Fibroblast of the aortic adventitia (primary cell): Measurements from ENCODE around the gene FDXR. TPM values are rescaled to one million over a fixed set of nuclear protein-coding genes. Genes with fewer than 3 reads are reported as not detected.

Experiments used
- DNase-seq: peaks from one replicate; pipeline ENCODE4 v3.0.0-alpha.2; 2010; ENCODE audit warnings: low read depth
- H3K4me3 ChIP-seq: 2 replicates; pipeline ENCODE4 v1.5.1; 2011; ENCODE audit warnings: low read depth, mild to moderate bottlenecking, control low read depth, low read length, moderate library complexity
- total RNA-seq: library from RNA; depleted of rRNA; stranded (reverse); fragments of >200 nt; gene quantifications from 2 replicates; pipeline ENCODE4 v1.2.3, GENCODE V29; 2012; ENCODE audit warnings: low replicate concordance
- TF ChIP-seq, protein P1 (sequence below): IDR thresholded peaks from 2 replicates; pipeline ENCODE4 v1.5.1; 2011; ENCODE audit warnings: mild to moderate bottlenecking, low read length, control low read depth, inconsistent platforms; ENCODE audit not compliant: insufficient read depth

The FDXR gene
- total RNA-seq, 1 donor: 14.7 TPM

DNA sequence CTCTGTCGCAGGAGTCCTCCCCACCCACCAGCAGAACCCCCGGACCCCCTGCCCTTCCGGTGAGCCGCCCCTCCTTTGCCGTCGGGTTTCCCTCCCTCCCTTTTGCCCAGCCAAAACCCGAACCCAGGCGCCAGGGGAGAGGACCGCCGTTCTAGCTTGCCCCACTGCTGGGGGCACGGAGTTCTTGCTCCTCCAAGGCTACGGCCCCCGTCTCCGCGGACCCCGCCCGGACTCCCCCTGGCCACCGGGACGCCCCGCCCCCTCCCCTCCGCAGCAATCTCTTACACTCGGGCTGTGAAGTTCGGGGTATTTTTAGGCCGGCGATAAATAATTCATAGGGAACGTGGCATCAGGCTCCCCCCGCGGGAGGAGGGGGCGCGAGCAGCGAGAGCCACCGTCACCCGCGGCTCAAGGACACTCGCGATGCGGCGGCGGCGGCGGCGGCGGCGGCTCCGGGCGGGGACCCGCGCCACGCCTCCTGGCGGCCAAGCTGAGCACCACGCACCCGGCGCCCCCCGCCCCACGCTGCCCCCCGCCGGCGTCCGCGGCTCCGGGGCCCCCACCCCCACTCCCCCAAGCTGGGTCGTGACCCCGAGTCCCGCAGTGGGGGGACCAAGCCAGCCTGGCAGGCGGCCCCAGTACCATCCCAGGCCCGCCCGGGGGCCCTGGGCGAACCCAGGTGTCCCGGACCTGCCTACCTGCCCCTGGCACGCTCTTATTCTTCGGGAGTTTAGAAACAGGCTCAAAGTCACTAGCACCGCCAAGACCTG, 13.2 kb downstream of the FDXR start, which contains the start of gene GRIN2C:
Gene GRIN2C (minus strand): TSS at position 427 of the 770 bp plus-strand sequence. CDS start 4,793 bp downstream, outside the sequence.
- H3K4me3 ChIP-seq: no peak within 1 kb of the TSS
- TF ChIP-seq, protein P1, sequence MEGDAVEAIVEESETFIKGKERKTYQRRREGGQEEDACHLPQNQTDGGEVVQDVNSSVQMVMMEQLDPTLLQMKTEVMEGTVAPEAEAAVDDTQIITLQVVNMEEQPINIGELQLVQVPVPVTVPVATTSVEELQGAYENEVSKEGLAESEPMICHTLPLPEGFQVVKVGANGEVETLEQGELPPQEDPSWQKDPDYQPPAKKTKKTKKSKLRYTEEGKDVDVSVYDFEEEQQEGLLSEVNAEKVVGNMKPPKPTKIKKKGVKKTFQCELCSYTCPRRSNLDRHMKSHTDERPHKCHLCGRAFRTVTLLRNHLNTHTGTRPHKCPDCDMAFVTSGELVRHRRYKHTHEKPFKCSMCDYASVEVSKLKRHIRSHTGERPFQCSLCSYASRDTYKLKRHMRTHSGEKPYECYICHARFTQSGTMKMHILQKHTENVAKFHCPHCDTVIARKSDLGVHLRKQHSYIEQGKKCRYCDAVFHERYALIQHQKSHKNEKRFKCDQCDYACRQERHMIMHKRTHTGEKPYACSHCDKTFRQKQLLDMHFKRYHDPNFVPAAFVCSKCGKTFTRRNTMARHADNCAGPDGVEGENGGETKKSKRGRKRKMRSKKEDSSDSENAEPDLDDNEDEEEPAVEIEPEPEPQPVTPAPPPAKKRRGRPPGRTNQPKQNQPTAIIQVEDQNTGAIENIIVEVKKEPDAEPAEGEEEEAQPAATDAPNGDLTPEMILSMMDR: no peak
- no peak for DNase-seq

DNA sequence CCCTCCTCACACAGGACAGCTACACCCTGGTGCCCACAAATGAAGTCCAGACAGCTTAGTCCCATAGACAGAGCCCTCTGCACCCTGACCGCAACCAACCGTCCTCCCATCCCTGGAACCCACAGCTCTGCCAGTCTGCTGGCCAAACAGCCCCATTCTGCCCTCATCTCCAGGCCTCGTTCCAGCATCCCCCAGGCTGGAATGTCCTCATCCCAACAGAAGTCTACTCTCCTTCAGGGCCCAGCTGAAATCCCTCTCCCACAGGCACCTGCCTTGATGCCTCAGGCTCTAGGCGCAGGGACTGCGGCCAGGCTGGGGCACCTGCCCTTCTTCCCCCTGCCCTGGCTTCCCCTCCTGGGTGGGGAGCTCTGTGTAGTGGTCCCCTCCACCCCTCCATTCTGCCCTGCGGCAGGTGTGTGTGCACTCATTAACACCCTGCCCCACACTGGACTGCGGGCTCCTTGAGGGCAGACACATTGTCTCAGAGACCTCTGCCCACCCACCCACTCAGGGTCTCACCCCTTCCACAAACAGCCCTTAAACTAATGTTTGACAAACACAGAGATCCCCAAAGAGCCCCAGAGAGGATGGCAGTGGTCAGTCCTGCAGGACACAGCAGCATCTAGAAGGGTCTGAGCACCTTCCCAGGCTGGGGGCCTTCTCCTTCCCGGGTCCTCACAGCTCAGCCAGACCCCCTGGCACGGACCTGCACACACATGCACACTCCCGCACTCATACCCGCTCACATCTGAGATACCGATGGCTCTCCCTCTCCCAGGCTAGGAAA, 13.9 kb downstream of the FDXR start:
- no peak overlapping the region for H3K4me3 ChIP-seq
- DNase-seq: no peak
- TF ChIP-seq, protein P1: no peak

DNA sequence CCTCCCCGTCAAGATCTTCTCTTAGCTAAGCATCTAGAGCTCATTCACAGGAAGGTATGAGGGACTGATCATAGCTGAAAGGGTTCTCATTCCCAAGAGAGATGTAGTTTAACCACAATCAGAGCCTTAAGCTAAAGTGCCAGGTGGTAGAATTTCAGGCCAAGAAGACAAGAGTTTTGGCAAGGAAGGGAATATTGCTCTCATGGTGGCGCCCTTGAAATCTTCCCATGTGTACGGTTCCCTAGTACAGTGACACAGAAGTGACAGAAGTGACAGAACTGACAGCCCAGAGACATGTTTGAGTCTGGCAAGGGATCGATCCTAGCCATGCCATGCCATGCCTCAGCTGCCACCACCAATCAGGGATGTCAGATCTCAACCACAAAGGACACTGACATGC, 15.6 kb downstream of the FDXR start:
- no peak overlapping the region for H3K4me3 ChIP-seq
- TF ChIP-seq, protein P1: no peak
- DNase-seq: no peak

DNA sequence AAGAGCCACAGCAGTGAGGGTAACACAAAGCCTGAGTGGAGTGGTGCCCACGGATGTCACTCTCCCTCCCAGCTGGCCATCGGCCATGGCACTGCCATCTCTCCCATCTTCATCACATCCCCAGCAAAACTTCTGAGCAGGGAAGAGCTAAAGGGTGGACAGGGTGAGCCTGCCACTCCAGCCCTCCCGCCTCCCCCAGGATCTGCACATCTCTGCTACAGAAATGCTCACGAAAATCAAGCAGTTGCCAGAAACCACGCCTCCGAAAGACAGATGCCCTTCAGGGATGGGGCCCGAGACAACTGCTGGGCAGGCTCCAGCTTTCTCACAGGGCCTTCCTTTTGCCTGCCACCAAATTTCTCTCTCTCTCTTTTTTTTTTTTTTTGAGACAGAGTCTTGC, 16.7 kb downstream of the FDXR start:
- no peak for DNase-seq
- TF ChIP-seq, protein P1: no peak
- no peak overlapping the region for H3K4me3 ChIP-seq

DNA sequence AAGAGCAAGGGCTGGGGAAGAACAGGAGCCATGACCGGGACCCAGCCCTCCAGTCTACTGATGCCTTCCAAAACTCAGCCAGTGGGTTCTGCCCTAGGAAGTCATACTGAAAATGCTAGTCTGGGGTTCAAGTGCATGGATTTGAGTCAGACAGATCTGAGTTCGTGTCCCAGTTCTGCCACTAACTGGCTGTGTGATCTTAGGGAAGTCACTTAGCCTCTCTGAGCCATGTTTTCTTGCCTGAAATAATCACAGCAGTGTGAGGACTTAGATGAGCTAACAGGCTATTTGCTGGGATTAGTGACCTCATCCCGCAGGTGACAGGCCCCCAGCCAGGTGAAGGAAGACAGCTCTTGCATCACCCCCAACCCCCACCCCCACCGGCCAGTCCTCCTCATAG, 17.5 kb downstream of the FDXR start:
- no peak for DNase-seq
- no peak overlapping the region for H3K4me3 ChIP-seq
- TF ChIP-seq, protein P1: no peak

DNA sequence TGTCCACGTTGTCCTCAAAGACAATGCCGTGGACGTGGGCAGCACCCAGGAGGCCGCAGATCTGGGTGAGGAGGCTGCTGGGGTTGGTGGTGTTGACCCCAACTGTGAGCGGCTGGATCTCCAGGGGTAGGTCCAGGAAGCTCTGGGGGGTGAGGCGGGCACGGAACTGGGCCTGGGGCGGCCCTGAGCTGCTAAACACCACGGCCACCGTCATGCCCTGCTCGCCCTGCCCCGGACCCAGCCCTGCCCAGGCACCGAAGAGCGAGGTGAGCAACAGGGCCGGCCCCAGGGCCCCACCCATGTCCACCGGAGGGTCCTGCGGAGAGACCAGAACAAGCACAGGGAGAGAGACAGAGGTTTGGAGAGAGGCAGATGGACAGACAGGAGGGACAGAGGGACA, 18.0 kb downstream of the FDXR start:
- no peak for DNase-seq
- TF ChIP-seq, protein P1: no peak

More for the DNA sequence above, 18.0 kb downstream of the FDXR start:
- H3K4me3 ChIP-seq: no peak overlapping the region
